IMR-90 (cell line): ENCODE measurements around the gene CAPZA2. TPM values are rescaled to one million over a fixed set of nuclear protein-coding genes. Genes with fewer than 3 reads are reported as not detected.

Experiments
- ATAC-seq: fragments of 200-7000 bp; cut with Tn5 transposase; 2 replicates; pipeline ENCODE4 v1.9.1; 2020; ENCODE audit warnings: low read depth, mild to moderate bottlenecking, moderate library complexity
- BruUV-seq: library from RNA; stranded (reverse); fragments of 400-500 nt; replicated peaks from 2 replicates; lab custom pipeline; 2021; lab: Mats Ljungman, UMichigan
- CTCF ChIA-PET: fragments of 300-600 bp; formaldehyde crosslinking; extraction: SDS; loops from one replicate; lab custom pipeline; 2021; ENCODE audit warnings: antibody characterized with exemption; lab: Yijun Ruan, JAX
- POLR2A ChIA-PET: fragments of 300-600 bp; sonication (Branson Sonifier 250); formaldehyde crosslinking; loops from one replicate; lab custom pipeline; 2022; ENCODE audit warnings: antibody characterized with exemption; ENCODE audit not compliant: unreplicated experiment; lab: Charles Lee
- DNase-seq: peaks from one replicate; pipeline ENCODE4 v3.0.0; 2013
- H2AFZ ChIP-seq: replicated peaks from 2 replicates; pipeline ENCODE3; 2013; ENCODE audit warnings: low read length, mild to moderate bottlenecking; ENCODE audit not compliant: poor library complexity
- H2AK5ac ChIP-seq: 2 replicates; pipeline ENCODE4 v1.6.1; 2013; ENCODE audit warnings: low read depth, low read length, inconsistent platforms
- H2AK9ac ChIP-seq: replicated peaks from 2 replicates; pipeline ENCODE3; 2013; ENCODE audit warnings: mild to moderate bottlenecking, low read depth, low read length, moderate library complexity; ENCODE audit not compliant: poor library complexity
- H2BK120ac ChIP-seq: 2 replicates; pipeline ENCODE4 v1.6.1; 2013; ENCODE audit warnings: low read depth, low read length, inconsistent platforms
- H2BK15ac ChIP-seq: 3 replicates; pipeline ENCODE4 v1.6.1; 2013; ENCODE audit warnings: low read depth, low read length, inconsistent platforms
- H2BK20ac ChIP-seq: 2 replicates; pipeline ENCODE4 v1.6.1; 2013; ENCODE audit warnings: low read depth, mild to moderate bottlenecking, inconsistent platforms, low read length, moderate library complexity
- H2BK5ac ChIP-seq: 2 replicates; pipeline ENCODE4 v1.6.1; 2013; ENCODE audit warnings: mild to moderate bottlenecking, low read depth, low read length, inconsistent platforms; ENCODE audit not compliant: poor library complexity, severe bottlenecking
- H3K14ac ChIP-seq: replicated peaks from 2 replicates; pipeline ENCODE4 v1.6.1; 2013; ENCODE audit warnings: low read depth, low read length, inconsistent platforms
- H3K18ac ChIP-seq: 2 replicates; pipeline ENCODE4 v1.6.1; 2013; ENCODE audit warnings: low read depth, low read length, control low read depth
- H3K23ac ChIP-seq: 2 replicates; pipeline ENCODE4 v1.6.1; 2013; ENCODE audit warnings: low read depth, low read length, inconsistent platforms
- H3K27ac ChIP-seq: 2 replicates; pipeline ENCODE4 v1.5.1; 2013; ENCODE audit warnings: mild to moderate bottlenecking, control low read depth, low read length; ENCODE audit not compliant: insufficient read depth
- H3K27me3 ChIP-seq: 2 replicates; pipeline ENCODE4 v1.6.1; 2013; ENCODE audit warnings: low read length; ENCODE audit not compliant: control insufficient read depth, insufficient read depth
- H3K36me3 ChIP-seq: 2 replicates; pipeline ENCODE4 v1.6.1; 2013; ENCODE audit warnings: low read length, mixed read lengths; ENCODE audit not compliant: control insufficient read depth, insufficient read depth
- H3K4ac ChIP-seq: 2 replicates; pipeline ENCODE4 v1.6.1; 2013; ENCODE audit warnings: low read depth, low read length, inconsistent platforms
- H3K4me1 ChIP-seq: 2 replicates; pipeline ENCODE4 v1.6.1; 2013; ENCODE audit warnings: low read length, mixed read lengths; ENCODE audit not compliant: control insufficient read depth, insufficient read depth
- H3K4me2 ChIP-seq: 2 replicates; pipeline ENCODE4 v1.6.1; 2013; ENCODE audit warnings: low read depth, mild to moderate bottlenecking, control low read depth, low read length, moderate library complexity
- H3K4me3 ChIP-seq: 2 replicates; pipeline ENCODE4 v1.5.1; 2013; ENCODE audit warnings: low read depth, mild to moderate bottlenecking, control low read depth, low read length, moderate library complexity; ENCODE audit not compliant: insufficient read depth
- H3K56ac ChIP-seq: 2 replicates; pipeline ENCODE4 v1.6.1; 2013; ENCODE audit warnings: low read length, inconsistent platforms; ENCODE audit not compliant: insufficient read depth; ENCODE audit errors: extremely low read depth
- H3K79me1 ChIP-seq, 2 experiments: 2 replicates each; pipeline ENCODE4 v1.6.1; 2013; ENCODE audit warnings: low read length in 2 of 2, inconsistent platforms in 1 of 2, low read depth in 1 of 2
- H3K9ac ChIP-seq: 2 replicates; pipeline ENCODE4 v1.6.1; 2013; ENCODE audit warnings: low read depth, low read length, control low read depth
- H3K9me1 ChIP-seq: 2 replicates; pipeline ENCODE4 v1.6.1; 2013; ENCODE audit warnings: low read length, inconsistent platforms; ENCODE audit not compliant: insufficient read depth
- H3K9me3 ChIP-seq: 2 replicates; pipeline ENCODE4 v1.6.1; 2013; ENCODE audit warnings: low read length; ENCODE audit not compliant: control insufficient read depth, insufficient read depth
- H4K20me1 ChIP-seq: 2 replicates; pipeline ENCODE4 v1.6.1; 2013; ENCODE audit warnings: low read length, inconsistent platforms; ENCODE audit not compliant: insufficient read depth
- H4K5ac ChIP-seq: 2 replicates; pipeline ENCODE4 v1.6.1; 2013; ENCODE audit warnings: mild to moderate bottlenecking, low read depth, low read length, control low read depth
- H4K8ac ChIP-seq, 2 experiments: 2 replicates each; pipeline ENCODE4 v1.6.1; 2013; ENCODE audit warnings: low read depth in 2 of 2, low read length in 2 of 2, control low read depth in 1 of 2, inconsistent platforms in 1 of 2
- H4K91ac ChIP-seq: 2 replicates; pipeline ENCODE4 v1.6.1; 2013; ENCODE audit warnings: low read depth, low read length, inconsistent platforms; ENCODE audit not compliant: insufficient read depth
- BHLHE40 ChIP-seq: fragments of 150-350 bp; IDR thresholded peaks from 2 replicates; pipeline ENCODE4 v1.6.1; 2016; ENCODE audit warnings: mild to moderate bottlenecking, low read depth, low read length
- CHD1 ChIP-seq: IDR thresholded peaks from 2 replicates; pipeline ENCODE4 v1.6.1; 2012; ENCODE audit warnings: low read depth, low read length, improper control_type of control experiment
- FOS ChIP-seq: fragments of 150-350 bp; IDR thresholded peaks from 2 replicates; pipeline ENCODE4 v1.6.1; 2016; ENCODE audit warnings: low read depth, low read length
- MAFK ChIP-seq: IDR thresholded peaks from 2 replicates; pipeline ENCODE4 v1.6.1; 2012; ENCODE audit warnings: low read depth, low read length, improper control_type of control experiment
- MXI1 ChIP-seq: IDR thresholded peaks from 2 replicates; pipeline ENCODE4 v1.6.1; 2012; ENCODE audit warnings: low read depth, mild to moderate bottlenecking, low read length, moderate library complexity, borderline replicate concordance
- POLR2A ChIP-seq: IDR thresholded peaks from 2 replicates; pipeline ENCODE4 v1.6.1; 2012; ENCODE audit warnings: mild to moderate bottlenecking, low read depth, low read length
- RAD21 ChIP-seq: IDR thresholded peaks from 2 replicates; pipeline ENCODE4 v1.6.1; 2012; ENCODE audit warnings: low read length, improper control_type of control experiment
- RFX5 ChIP-seq: IDR thresholded peaks from 2 replicates; pipeline ENCODE4 v1.8.0; 2012; ENCODE audit warnings: low read depth, mild to moderate bottlenecking, low read length, moderate library complexity
- dilution Hi-C: fragments of 300-500 bp; cut with HindIII; formaldehyde crosslinking; loops from one replicate; pipeline ENCODE4 v1.14.3; 2018; ENCODE audit warnings: low sequenced_read_pairs; ENCODE audit not compliant: unreplicated experiment
- in situ Hi-C: fragments of 300-500 bp; cut with MboI; formaldehyde crosslinking; loops from 3 replicates; pipeline ENCODE4 v1.14.3; 2019; ENCODE audit warnings: low sequenced_read_pairs, inconsistent platforms, mixed read lengths
- intact Hi-C: fragments of 100-400 bp; cut with micrococcal nuclease; formaldehyde crosslinking; loops from 2 replicates; pipeline ENCODE4 v1.10.0; 2022
- polyA plus RNA-seq, 3 experiments: library from polyadenylated mRNA; depleted of rRNA; stranded (reverse); fragments of >200 nt; gene quantifications; 2 replicates each; pipeline ENCODE4 v1.2.3, GENCODE V29; 2012; ENCODE audit warnings: low replicate concordance in 1 of 3
- total RNA-seq: library from RNA; depleted of rRNA; stranded (reverse); fragments of >200 nt; gene quantifications from 2 replicates; pipeline ENCODE4 v1.2.3, GENCODE V29; 2012
- TF ChIP-seq, protein P1 (sequence below): fragments of 150-350 bp; IDR thresholded peaks from 2 replicates; pipeline ENCODE4 v1.6.1; 2017; ENCODE audit warnings: mild to moderate bottlenecking, antibody characterized with exemption, low read length, low read depth
- TF ChIP-seq, protein P2 (sequence below): conservative IDR thresholded peaks from 2 replicates; pipeline ENCODE4 v1.5.1; 2012; ENCODE audit warnings: mild to moderate bottlenecking, low read depth, low read length, improper control_type of control experiment
- TF ChIP-seq, protein P3 (sequence below): fragments of 150-350 bp; IDR thresholded peaks from 2 replicates; pipeline ENCODE4 v1.6.1; 2016; ENCODE audit warnings: low read depth, mild to moderate bottlenecking, low read length, moderate library complexity, borderline replicate concordance

Gene CAPZA2
- total and polyA plus RNA-seq, 2 of the 4 experiments (the other 2 are of a cell fraction) = 66.6 to 133 TPM

DNA sequence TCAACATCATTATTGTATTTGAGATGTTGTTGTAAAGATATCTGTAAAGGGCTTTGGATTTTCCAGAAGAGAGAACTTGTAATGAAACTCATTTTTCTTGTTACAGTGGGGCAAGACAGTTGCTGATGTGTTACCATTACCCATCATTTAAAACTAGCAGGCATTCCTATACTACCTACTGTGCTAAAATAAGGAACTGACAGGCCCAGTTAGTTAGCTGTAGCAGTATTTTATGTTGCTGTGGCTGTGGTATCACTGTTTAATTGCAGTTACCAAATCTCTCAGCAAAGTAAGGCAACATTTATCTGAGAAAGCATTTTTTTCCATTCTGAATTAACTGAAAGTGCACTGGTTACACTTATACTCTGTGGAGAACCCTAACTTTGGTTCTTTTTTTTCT, 100.8 kb downstream of the CAPZA2 start:
- in situ Hi-C loops = no loop called here
- Histone ChIP-seq H3K27me3 (no peaks in the 10 kb centered on the region), H2AK5ac (no peak overlapping the region), H3K4me1 (no peaks in the 10 kb centered on the region), H2BK20ac (no peak overlapping the region), H3K4ac (no peak overlapping the region), H2AK9ac (no peak overlapping the region), H3K18ac (no peak overlapping the region), H2BK15ac (no peak overlapping the region), H3K36me3 (0 out of 2 replicates have a peak, but pooled peaks cover 2% of the 10 kb centered on the region), H3K4me2 (no peak overlapping the region), H2AFZ (no peak overlapping the region), H4K8ac (no peak overlapping the region), H3K4me3 (no peak overlapping the region), H3K9me1 (no peaks in the 10 kb centered on the region; the same call in 1 of the 2 replicates), H3K14ac (no peak overlapping the region), H3K9ac (no peak overlapping the region), H3K9me3 (no peaks in the 10 kb centered on the region), H3K56ac (no peak overlapping the region), H4K20me1 (0 out of 2 replicates have a peak, but pooled peaks cover 3% of the 10 kb centered on the region), H3K79me1 (peaks cover 16 to 23% of the 10 kb centered on the region in 2 experiments), H4K91ac (no peak overlapping the region), H4K5ac (no peak overlapping the region), H2BK5ac (no peak overlapping the region), H3K27ac (no peak overlapping the region), H3K23ac (no peak overlapping the region), H2BK120ac (no peak overlapping the region)
- dilution Hi-C loops = no loop called here
- DNase-seq (no peak), ATAC-seq (no peak)
- CTCF ChIA-PET = no interaction called here
- POLR2A ChIA-PET = no interaction called here
- intact Hi-C loops = no loop called here
- TF ChIP-seq BHLHE40 = no peak
- TF ChIP-seq, protein P1, sequence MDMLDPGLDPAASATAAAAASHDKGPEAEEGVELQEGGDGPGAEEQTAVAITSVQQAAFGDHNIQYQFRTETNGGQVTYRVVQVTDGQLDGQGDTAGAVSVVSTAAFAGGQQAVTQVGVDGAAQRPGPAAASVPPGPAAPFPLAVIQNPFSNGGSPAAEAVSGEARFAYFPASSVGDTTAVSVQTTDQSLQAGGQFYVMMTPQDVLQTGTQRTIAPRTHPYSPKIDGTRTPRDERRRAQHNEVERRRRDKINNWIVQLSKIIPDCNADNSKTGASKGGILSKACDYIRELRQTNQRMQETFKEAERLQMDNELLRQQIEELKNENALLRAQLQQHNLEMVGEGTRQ = no peak
- TF ChIP-seq, protein P2, sequence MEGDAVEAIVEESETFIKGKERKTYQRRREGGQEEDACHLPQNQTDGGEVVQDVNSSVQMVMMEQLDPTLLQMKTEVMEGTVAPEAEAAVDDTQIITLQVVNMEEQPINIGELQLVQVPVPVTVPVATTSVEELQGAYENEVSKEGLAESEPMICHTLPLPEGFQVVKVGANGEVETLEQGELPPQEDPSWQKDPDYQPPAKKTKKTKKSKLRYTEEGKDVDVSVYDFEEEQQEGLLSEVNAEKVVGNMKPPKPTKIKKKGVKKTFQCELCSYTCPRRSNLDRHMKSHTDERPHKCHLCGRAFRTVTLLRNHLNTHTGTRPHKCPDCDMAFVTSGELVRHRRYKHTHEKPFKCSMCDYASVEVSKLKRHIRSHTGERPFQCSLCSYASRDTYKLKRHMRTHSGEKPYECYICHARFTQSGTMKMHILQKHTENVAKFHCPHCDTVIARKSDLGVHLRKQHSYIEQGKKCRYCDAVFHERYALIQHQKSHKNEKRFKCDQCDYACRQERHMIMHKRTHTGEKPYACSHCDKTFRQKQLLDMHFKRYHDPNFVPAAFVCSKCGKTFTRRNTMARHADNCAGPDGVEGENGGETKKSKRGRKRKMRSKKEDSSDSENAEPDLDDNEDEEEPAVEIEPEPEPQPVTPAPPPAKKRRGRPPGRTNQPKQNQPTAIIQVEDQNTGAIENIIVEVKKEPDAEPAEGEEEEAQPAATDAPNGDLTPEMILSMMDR = no peak
- no peak for TF ChIP-seq FOS
- TF ChIP-seq MAFK = no peak
- TF ChIP-seq CHD1 = no peak
- no peak for TF ChIP-seq MXI1
- TF ChIP-seq POLR2A = no peak
- TF ChIP-seq, protein P3, sequence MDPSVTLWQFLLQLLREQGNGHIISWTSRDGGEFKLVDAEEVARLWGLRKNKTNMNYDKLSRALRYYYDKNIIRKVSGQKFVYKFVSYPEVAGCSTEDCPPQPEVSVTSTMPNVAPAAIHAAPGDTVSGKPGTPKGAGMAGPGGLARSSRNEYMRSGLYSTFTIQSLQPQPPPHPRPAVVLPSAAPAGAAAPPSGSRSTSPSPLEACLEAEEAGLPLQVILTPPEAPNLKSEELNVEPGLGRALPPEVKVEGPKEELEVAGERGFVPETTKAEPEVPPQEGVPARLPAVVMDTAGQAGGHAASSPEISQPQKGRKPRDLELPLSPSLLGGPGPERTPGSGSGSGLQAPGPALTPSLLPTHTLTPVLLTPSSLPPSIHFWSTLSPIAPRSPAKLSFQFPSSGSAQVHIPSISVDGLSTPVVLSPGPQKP = no peak
- no peak for TF ChIP-seq RFX5
- TF ChIP-seq RAD21 = no peak
- BruUV-seq = no TSS peak
